Activated CD4-positive, alpha-beta T cell treated with anti-CD3 and anti-CD28 coated beads, Interleukin-2, Interleukin-4, amounts not matched to agents 100 ng/mL and 50 ng/mL, durations not matched to agents 16 hours and 8 hours (primary cell): ENCODE measurements around the gene PSD2.

Experiments
- DNase-seq: peaks from one replicate; pipeline ENCODE4 v3.0.0-alpha.2; 2020; ENCODE audit warnings: low spot score

The PSD2 gene

DNA sequence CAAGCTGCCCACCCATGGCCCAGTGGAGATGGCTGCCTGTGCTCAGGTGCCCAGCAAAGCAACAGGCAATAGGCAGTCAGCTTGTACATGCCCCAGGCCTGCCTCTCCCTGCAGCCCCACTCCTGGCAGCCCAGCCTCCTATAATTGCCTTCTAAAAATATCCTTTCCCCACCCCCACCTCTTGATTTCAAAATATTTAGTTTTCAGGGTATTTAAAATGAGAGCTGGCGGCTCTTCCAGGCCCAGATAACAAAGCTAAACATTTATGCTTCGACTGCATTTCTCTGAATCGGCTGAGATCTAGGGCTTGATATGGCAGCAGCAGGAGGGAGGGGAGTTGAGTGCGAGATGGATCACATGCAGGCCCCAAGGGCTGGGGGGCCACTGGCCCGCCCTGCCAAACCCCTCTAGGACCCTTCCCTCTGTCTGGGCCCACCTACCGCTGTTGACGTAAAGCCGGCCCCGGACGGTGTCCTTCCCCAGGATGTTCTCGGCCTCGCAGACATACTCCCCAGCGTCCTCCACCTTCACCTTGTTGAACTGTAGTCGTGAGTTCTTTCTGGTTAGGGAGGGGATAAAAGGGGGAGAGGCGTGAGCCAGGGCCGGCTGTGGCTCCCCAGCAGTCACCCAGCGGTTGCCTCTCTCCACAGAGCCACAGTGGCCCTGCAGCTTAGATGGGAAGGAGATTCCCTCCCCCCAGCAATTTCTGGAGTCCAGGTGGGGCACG, 85.0 kb downstream of the PSD2 start:
- no peak for DNase-seq

DNA sequence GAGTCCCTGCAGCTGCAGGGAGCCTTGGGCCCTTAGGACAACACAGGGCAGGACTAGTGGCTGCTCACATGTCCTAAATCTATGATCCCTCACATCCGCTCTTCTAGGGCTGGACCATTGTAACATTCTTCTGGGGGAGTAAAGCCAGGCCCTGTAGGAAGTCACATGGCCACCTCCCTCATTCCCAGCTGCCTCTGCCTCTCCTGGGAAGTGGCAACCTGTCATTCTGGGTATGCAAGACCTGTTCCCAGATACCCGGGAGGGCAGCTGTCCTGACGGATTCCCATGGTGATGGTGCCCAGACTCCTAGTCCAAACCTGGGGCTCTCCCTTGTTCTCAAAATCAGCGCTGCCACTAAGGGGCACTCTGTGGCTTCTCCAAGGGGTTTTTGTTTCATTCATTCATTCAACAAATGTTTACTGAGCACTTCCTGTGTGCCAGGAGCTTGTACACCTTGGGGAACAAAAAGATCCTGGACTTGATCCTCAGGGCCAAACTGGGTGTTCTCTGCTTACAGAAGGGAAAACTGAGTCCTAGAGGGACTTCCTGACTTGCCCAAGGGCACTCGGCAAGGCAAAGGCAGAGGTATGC, 85.6 kb downstream of the PSD2 start:
- no peak for DNase-seq

DNA sequence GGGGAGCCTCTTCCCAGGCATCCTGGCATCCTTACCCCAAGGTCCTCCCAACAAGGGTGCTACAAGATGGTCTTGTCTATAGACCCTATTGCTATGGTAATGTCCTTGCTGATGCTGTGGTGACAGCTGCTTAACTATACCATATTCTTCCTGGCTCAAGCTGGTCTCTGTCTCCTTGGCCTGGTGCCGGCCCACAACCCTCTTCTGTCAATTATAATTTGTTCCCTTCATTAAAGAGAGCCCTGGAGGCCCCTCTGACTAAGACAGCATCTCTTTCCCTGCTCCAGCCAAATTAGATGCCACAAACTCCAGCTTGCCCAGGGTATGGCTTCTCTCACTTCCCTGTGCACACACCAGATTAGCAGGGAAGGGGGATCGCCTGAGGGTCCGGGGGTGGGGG, 86.7 kb downstream of the PSD2 start:
- no peak for DNase-seq

DNA sequence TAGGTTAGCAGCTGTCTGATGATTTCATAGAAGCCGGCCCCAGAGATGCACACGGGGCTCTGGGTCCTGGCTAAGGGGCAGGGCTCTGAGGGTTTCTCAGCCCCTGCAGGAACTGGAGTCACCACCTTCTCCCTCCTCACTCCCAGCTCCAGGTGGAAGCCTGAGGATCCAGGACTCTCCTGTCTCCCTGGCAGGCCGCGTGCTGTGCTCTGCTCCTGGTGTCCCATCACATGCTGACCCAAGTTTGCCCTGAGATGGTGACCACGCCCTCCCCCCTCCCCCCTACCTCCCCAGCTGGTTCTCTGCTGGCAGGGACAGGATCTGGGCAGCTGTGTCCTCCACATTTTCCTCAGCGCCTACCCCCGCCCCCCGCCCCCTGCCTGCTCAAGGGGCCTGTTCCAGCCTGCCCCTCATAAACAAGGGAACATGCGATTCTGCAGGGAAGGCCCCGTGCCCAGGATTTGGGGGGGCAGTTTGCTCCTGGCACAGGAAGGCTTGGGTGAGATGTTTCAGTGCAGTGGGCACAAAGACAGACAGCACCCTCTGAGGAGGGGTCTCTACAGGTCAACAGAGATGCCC, 87.4 kb downstream of the PSD2 start:
- DNase-seq: no peak

DNA sequence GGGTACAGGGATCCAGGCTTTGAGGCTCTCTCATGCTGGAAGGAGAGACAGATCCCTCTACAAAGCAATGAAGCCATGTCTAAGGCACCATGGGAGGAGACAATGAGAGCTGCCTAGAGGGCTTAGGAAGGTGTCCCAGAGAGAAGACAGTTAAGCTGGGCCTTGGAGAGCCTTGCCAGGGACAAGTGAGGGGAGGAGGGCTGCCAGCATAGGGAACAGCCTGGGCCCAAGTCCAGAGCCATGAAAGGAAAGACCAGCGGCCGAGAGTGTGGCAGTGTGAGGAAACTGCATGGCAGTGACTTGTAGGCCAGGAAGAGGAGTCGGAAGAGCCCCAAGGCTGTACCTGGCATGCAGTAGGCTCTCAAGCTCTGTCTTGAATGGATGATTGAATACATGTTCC, 88.5 kb downstream of the PSD2 start:
- no peak for DNase-seq

DNA sequence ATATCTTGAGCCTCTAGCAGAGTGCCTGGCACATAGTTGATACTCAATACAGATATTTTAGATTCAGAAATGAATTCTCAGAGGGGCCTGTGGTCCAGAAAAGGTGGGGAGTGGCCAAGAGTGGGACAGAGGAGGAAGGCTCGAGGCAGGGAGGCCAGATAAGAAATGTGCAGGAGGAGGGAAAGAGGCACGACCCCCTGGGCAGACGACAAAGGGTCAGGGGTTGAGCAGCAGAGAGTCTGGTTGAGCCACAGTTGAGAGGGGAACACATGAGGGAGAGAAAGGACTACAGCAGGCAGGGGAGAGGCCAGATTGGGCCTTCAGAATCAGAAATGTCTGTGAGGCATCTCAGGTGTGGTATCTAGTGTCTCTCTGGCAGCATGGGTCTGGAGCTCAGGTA, 89.1 kb downstream of the PSD2 start:
- no peak for DNase-seq

DNA sequence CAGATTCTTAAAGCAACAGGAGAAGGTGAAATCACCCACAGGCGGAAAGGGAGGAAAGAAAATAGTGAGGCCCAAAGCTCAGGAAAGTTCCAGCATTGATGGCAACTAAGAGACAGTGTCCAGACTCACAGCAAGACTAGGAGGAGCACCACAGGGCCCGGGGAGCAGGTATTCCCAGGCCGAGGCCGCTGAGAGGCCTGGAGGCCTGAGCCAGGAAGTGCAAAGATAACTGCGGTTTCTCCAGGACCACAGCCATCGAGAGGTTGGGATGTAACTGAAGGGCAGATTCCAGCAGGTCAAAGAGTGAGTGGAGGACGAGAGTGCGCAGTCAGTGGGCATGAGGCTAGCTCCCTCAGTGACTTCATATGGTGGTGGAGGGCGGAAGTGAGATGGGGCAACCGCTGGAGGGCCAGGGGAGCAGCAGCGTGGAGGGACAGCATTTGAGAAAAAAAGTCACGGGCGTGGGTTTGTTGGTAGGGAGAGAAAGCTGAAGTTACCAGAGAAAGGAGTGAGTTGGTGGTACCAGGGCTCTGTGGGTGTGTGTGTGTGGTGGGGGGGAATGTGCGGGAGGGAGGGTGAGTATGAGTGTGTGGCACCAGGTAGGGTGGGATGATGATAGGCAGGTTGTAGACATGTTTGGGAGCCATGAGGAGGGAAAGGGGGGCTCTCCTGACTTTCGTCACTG, 89.7 kb downstream of the PSD2 start:
- no peak for DNase-seq

DNA sequence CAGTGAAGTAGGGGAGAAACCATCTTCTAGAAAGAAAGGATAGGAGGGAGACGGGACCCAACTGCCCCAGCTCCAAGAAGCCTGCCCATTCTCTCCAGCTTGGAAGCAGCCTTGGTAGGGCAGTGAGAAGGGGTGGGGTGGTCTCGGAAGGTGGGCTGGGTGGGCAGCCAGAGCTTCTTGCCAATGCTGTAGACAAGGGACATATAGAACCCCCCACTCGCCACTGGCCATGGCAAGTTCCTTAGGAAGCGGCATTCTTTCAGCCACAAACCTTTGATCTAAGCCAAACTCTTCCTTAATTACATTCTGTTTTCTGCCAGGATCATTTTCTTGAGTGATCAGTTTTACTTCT, 90.2 kb downstream of the PSD2 start:
- DNase-seq: no peak

DNA sequence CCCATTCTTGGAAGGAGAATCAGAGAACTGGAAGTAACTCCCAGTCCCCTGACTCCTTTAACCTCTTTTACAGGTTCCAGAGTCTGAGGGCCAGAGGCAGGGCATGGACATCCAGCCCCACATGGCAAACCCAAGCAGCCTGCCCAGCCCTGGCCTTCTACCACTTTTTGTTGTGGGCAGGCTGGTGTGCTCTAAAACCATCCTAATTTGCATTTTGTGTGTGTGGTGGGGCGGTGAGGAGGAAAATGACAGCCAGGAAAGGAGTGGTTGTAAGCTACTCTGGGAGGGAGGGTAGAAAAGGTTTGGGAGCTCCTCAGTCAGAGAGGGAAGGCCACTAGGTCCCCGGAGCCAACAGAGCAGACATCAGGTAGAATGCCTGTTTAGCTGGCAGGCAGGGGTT, 90.6 kb downstream of the PSD2 start:
- no peak for DNase-seq

DNA sequence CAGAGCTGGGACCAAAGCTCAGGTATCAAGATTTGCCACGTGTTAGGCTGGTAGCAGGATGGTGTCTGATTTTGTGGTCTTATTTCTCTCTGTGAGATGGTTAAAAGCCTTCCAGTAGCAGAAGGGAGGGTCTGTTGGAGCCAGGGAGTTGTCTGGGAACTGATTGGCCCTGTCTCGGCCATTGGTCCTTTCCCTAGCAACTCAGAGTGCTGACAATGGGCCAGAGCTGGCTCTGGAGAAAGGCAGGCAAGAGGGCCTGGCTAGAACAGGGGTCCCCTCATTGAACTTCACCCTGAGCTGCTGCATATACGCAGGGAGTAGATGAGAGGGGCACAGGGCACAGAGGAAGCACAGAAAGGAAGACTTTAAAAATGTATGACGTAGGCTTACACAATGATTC, 92.8 kb downstream of the PSD2 start:
- no peak for DNase-seq

DNA sequence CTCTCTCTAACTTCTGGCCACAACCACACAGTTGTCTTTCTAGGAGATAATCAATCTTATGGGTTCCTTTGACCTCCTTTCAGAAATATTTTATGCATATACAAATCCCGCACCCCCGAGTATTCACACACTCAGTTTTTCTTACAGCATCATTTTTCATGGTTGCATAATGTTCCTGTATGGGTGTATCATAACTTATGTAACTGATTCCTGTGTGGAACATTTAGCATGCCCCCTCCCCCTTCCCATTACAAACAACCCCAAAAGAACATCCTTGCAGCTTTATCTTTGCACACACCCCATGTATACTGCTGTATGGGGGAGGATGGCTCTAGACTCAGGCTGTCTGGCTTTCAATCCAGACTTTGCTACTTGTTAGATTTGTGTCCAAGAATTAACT, 93.8 kb downstream of the PSD2 start:
- DNase-seq: no peak

DNA sequence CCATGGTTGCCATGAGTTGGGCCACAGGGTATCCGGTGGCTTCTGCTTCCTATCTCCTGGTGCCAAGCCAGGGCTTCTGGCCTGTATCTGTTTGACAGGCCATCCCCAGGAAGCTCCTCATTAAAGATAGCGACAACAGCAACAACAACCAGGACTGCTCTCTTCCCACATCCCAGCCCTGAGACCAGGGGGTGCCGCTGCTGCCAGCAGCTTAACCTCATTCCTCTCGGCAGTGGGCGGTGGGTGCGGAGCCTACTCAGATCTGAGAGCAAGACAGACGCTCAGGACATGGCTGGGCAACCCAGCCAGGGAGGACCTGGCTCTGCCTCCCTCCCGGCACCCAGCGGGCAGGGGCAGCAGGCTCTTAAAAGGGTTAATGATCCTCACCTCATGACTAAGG, 98.3 kb downstream of the PSD2 start:
- no peak for DNase-seq
